Ovary (tissue), 3 donors: ENCODE results near the gene USP47.

ENCODE experiments used
- EP300 ChIP-seq: sonication (generic); formaldehyde crosslinking; IDR thresholded peaks from one replicate; pipeline ENCODE4 v1.6.1; 2017; ENCODE audit warnings: antibody characterized with exemption
- POLR2A ChIP-seq: fragments of 450-650 bp; IDR thresholded peaks from one replicate; pipeline ENCODE4 v1.6.1; 2017; ENCODE audit warnings: antibody characterized with exemption, mild to moderate bottlenecking, moderate library complexity
- TF ChIP-seq, protein P1 (sequence below), 3 donors: fragments of 450-650 bp in 2 of 3; fragments of 200-600 bp in 1 of 3; IDR thresholded peaks; one replicate each; pipeline versions ENCODE4 v1.5.1 to v1.8.0; 2016 to 2022; ENCODE audit warnings: antibody characterized with exemption in 3 of 3, mild to moderate bottlenecking in 1 of 3
- donor health status: DM: no; HTN: no; CAD: no.

DNA sequence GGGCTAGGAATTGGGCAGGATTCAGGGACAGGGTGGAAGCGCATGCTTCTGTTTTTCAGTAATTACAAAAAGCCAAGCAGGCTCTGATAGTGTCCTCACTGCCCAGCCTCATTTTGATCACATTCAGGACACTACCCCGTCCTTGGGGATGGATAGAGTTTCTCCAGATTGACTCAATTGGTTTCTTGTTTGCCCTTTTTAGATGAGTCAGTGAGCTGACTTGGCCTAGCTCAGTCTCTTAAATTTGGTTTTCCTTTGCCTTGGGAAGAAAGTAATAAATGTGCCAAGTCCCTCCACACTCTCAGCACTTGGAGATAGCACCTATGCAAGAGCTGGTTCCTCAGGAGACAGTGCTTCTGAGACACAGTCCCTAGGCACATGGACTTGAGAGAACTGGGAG, 141.2 kb downstream of the USP47 start:
- TF ChIP-seq POLR2A (no peak), EP300 (no peak)
- TF ChIP-seq, protein P1, sequence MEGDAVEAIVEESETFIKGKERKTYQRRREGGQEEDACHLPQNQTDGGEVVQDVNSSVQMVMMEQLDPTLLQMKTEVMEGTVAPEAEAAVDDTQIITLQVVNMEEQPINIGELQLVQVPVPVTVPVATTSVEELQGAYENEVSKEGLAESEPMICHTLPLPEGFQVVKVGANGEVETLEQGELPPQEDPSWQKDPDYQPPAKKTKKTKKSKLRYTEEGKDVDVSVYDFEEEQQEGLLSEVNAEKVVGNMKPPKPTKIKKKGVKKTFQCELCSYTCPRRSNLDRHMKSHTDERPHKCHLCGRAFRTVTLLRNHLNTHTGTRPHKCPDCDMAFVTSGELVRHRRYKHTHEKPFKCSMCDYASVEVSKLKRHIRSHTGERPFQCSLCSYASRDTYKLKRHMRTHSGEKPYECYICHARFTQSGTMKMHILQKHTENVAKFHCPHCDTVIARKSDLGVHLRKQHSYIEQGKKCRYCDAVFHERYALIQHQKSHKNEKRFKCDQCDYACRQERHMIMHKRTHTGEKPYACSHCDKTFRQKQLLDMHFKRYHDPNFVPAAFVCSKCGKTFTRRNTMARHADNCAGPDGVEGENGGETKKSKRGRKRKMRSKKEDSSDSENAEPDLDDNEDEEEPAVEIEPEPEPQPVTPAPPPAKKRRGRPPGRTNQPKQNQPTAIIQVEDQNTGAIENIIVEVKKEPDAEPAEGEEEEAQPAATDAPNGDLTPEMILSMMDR (IDR thresholded peaks at IDR 0.05), result no peak
